HepG2 (cell line): Measurements from ENCODE around the gene EEPD1. TPM values are rescaled to one million over a fixed set of nuclear protein-coding genes. Genes with fewer than 3 reads are reported as not detected.

Source experiments
- ASH2L ChIP-seq: fragments of 300-600, 200-600 bp; sonication (generic); IDR thresholded peaks from 2 replicates; pipeline ENCODE4 v1.7.0; 2017; ENCODE audit warnings: low read depth, mild to moderate bottlenecking, moderate library complexity, mixed read lengths, low read length; ENCODE audit not compliant: insufficient read length
- CBX2 ChIP-seq, 2 experiments: fragments of 200-600 bp in 1 of 2; sonication (generic); formaldehyde crosslinking in 1 of 2; IDR thresholded peaks; 2 replicates each; pipeline versions ENCODE4 v1.7.0 to v1.8.1; 2018 to 2022; ENCODE audit warnings: low read depth in 2 of 2, low read length in 1 of 2, mild to moderate bottlenecking in 1 of 2, missing genetic modification reagents in 1 of 2
- FOXA1 ChIP-seq, 2 experiments: fragments of 450-650 bp in 1 of 2; sonication (generic) in 1 of 2; formaldehyde crosslinking in 1 of 2; IDR thresholded peaks; 2 replicates each; pipeline versions ENCODE4 v1.4.0 to v1.6.1; 2016 to 2020; ENCODE audit warnings: missing genetic modification reagents in 1 of 2
- HDAC1 ChIP-seq: sonication (generic); formaldehyde crosslinking; IDR thresholded peaks from 2 replicates; pipeline ENCODE4 v1.5.1; 2020; ENCODE audit warnings: mild to moderate bottlenecking, missing genetic modification reagents
- MXD4 ChIP-seq: IDR thresholded peaks from 2 replicates; pipeline ENCODE4 v1.6.1; 2016; ENCODE audit warnings: mild to moderate bottlenecking, missing biosample characterization, missing genetic modification reagents
- RNF219 ChIP-seq: sonication (generic); formaldehyde crosslinking; IDR thresholded peaks from 2 replicates; pipeline ENCODE4 v1.5.0; 2020; ENCODE audit warnings: mild to moderate bottlenecking, missing genetic modification reagents
- RXRA ChIP-seq: sonication (generic); formaldehyde crosslinking; IDR thresholded peaks from 2 replicates; pipeline ENCODE4 v1.5.1; 2020; ENCODE audit warnings: missing genetic modification reagents
- SALL1 ChIP-seq: sonication (generic); formaldehyde crosslinking; IDR thresholded peaks from 2 replicates; pipeline ENCODE4 v1.8.0; 2022; ENCODE audit warnings: mild to moderate bottlenecking, missing genetic modification reagents
- SAP130 ChIP-seq: IDR thresholded peaks from 2 replicates; pipeline ENCODE4 v1.6.1; 2016; ENCODE audit warnings: low read depth
- SATB2 ChIP-seq: sonication (generic); formaldehyde crosslinking; IDR thresholded peaks from 2 replicates; pipeline ENCODE4 v1.5.0; 2020; ENCODE audit warnings: missing genetic modification reagents
- SIN3A ChIP-seq: IDR thresholded peaks from 2 replicates; pipeline ENCODE4 v1.6.1; 2011; ENCODE audit warnings: low read depth, mild to moderate bottlenecking, control low read depth, low read length, borderline replicate concordance
- SRSF1 ChIP-seq: fragments of 200-400 bp; formaldehyde crosslinking; optimal IDR thresholded peaks from 2 replicates; pipeline ENCODE3; 2017; ENCODE audit warnings: mild to moderate bottlenecking, low read depth, low read length, moderate library complexity
- TRAFD1 ChIP-seq: sonication (generic); formaldehyde crosslinking; IDR thresholded peaks from 2 replicates; pipeline ENCODE4 v1.5.1; 2020; ENCODE audit warnings: missing genetic modification reagents, mild to moderate bottlenecking, borderline replicate concordance
- YY1 ChIP-seq: IDR thresholded peaks from 2 replicates; pipeline ENCODE4 v1.6.1; 2011; ENCODE audit warnings: low read length, low read depth, moderate library complexity, mild to moderate bottlenecking; ENCODE audit not compliant: insufficient read depth, insufficient replicate concordance
- ZGPAT ChIP-seq: IDR thresholded peaks from 2 replicates; pipeline ENCODE4 v1.6.1; 2016; ENCODE audit warnings: mild to moderate bottlenecking
- ZNF180 ChIP-seq: sonication (generic); formaldehyde crosslinking; IDR thresholded peaks from 2 replicates; pipeline ENCODE4 v1.4.0; 2020; ENCODE audit warnings: low read depth, missing genetic modification reagents, borderline replicate concordance
- ZNF281 ChIP-seq: sonication (generic); formaldehyde crosslinking; IDR thresholded peaks from 2 replicates; pipeline ENCODE4 v1.4.0; 2020; ENCODE audit warnings: missing genetic modification reagents, borderline replicate concordance
- ZNF335 ChIP-seq: sonication (generic); formaldehyde crosslinking; IDR thresholded peaks from 2 replicates; pipeline ENCODE4 v1.4.0; 2020; ENCODE audit warnings: missing genetic modification reagents
- ZNF547 ChIP-seq: sonication (generic); formaldehyde crosslinking; IDR thresholded peaks from 2 replicates; pipeline ENCODE4 v1.5.1; 2020; ENCODE audit warnings: mild to moderate bottlenecking, missing genetic modification reagents
- ZNF784 ChIP-seq: sonication (generic); formaldehyde crosslinking; IDR thresholded peaks from 2 replicates; pipeline ENCODE4 v1.5.1; 2020; ENCODE audit warnings: missing genetic modification reagents, mild to moderate bottlenecking, borderline replicate concordance
- polyA plus RNA-seq, 8 experiments: library from polyadenylated mRNA; depleted of rRNA in 3 of 8; stranded (reverse) in 7 of 8; unstranded in 1 of 8; fragments of >200 nt; fragmentation: Illumina TruSeq in 4 of 8; extraction: Trizol in 4 of 8; gene quantifications; 2 replicates each; pipeline versions ENCODE4 v1.2.1 to v1.2.3, GENCODE V29; 2011 to 2016; ENCODE audit warnings: low read depth in 4 of 8, missing spikeins in 1 of 8, mixed read lengths in 1 of 8; ENCODE audit not compliant: insufficient read depth in 1 of 8
- total RNA-seq, 5 experiments: library from RNA; depleted of rRNA; stranded (reverse); fragments of >200 nt; fragmentation: Illumina TruSeq; extraction: Trizol; gene quantifications; 2 replicates each; pipeline ENCODE4 v1.2.3, GENCODE V29; 2016; ENCODE audit warnings: low read depth in 1 of 5

The EEPD1 gene
- total and polyA plus RNA-seq, 2 of the 13 experiments (the other 11 are each of a cell fraction or from before 2014, with no cell fraction given) = 10.1 to 16.4 TPM

- TF ChIP-seq HDAC1 = no peak
- no peak for TF ChIP-seq RXRA (CRISPR knock-in tag)
- peak; percentile 33; the same call in 1 of the 2 replicates for TF ChIP-seq SAP130 (CRISPR knock-in tag)
- TF ChIP-seq ZNF335 = no peak
- no peak for TF ChIP-seq ZNF784 (CRISPR knock-in tag)
- no peak for TF ChIP-seq ZNF180 (CRISPR knock-in tag)
- no peak for TF ChIP-seq CBX2 (IDR thresholded peaks at IDR 0.05; ENCODE audit: low read depth, low read length)
- TF ChIP-seq CBX2 (CRISPR knock-in tag; IDR thresholded peaks at IDR 0.05; ENCODE audit: low read depth) = no peak
- TF ChIP-seq SIN3A = no peak
- no peak for TF ChIP-seq ZNF547 (CRISPR knock-in tag)
- TF ChIP-seq SATB2 (CRISPR knock-in tag) = no peak
- TF ChIP-seq ZNF281 (CRISPR knock-in tag) = no peak
- no peak for TF ChIP-seq RNF219 (CRISPR knock-in tag)
- peak; percentile 49; the same call in 1 of the 2 replicates for TF ChIP-seq ZGPAT (CRISPR knock-in tag)
- TF ChIP-seq MXD4 (CRISPR knock-in tag) = 0 out of 2 replicates have a peak, but pooled peaks have one; percentile 23
- TF ChIP-seq TRAFD1 (CRISPR knock-in tag) = no peak
- TF ChIP-seq SRSF1 = no peak
- peak; percentile 32 for TF ChIP-seq YY1
- no peak for TF ChIP-seq FOXA1 (IDR thresholded peaks at IDR 0.05)
- peak; percentile 28; the same call in 1 of the 2 replicates for TF ChIP-seq FOXA1 (CRISPR knock-in tag; IDR thresholded peaks at IDR 0.05)
- peak; percentile 45 for TF ChIP-seq ASH2L
- TF ChIP-seq SALL1 (CRISPR knock-in tag) = peak; percentile 42
Observed at GRCh38 chr7:36128448-36129047, 24.5 kb upstream of the EEPD1 start (continued).
